HCT116 (cell line): ENCODE data around the gene CHD3. TPM values are rescaled to one million over a fixed set of nuclear protein-coding genes. Genes with fewer than 3 reads are reported as not detected.

Source experiments
- ATAC-seq: fragments of 200-7000 bp; cut with Tn5 transposase; 2 replicates; pipeline ENCODE4 v1.9.1; 2020; ENCODE audit warnings: mild to moderate bottlenecking, moderate library complexity
- BruUV-seq: library from RNA; stranded (reverse); fragments of 400-500 nt; replicated peaks from 2 replicates; lab custom pipeline; 2021; lab: Mats Ljungman, UMichigan
- CTCF ChIA-PET: fragments of 300-600 bp; sonication (Branson Sonifier 250); formaldehyde crosslinking; loops from one replicate; lab custom pipeline; 2021; ENCODE audit warnings: antibody characterized with exemption; lab: Charles Lee
- POLR2A ChIA-PET: fragments of 300-600, 350-600 bp; sonication (Branson Sonifier 250); formaldehyde crosslinking; loops from one replicate; lab custom pipeline; 2021; ENCODE audit warnings: antibody characterized with exemption; lab: Charles Lee
- RAD21 ChIA-PET, 2 experiments: fragments of 300-600 bp; sonication (Branson Sonifier 250); formaldehyde crosslinking; loops; one replicate each; lab custom pipeline; 2023; ENCODE audit warnings: low total read pairs in 2 of 2; ENCODE audit not compliant: uncharacterized antibody in 2 of 2, unreplicated experiment in 2 of 2, low non-redundant PET in 1 of 2; lab: Charles Lee
- DNase-seq: peaks from one replicate; pipeline ENCODE4 v3.0.0-alpha.2; 2010; ENCODE audit warnings: low read depth, low spot score
- H2AFZ ChIP-seq: fragments of 200-600 bp; shearing (Covaris generic), sonication (generic); 2 replicates; pipeline ENCODE4 v1.6.1; 2017; ENCODE audit warnings: low read depth, mixed run types, mixed read lengths, antibody characterized with exemption, low read length; ENCODE audit not compliant: poor library complexity, severe bottlenecking
- H3K27ac ChIP-seq: 2 replicates; pipeline ENCODE4 v1.5.1; 2012; ENCODE audit warnings: low read depth, low read length
- H3K27me3 ChIP-seq: fragments of 200-600 bp; sonication (generic); 2 replicates; pipeline ENCODE4 v1.6.1; 2016; ENCODE audit warnings: mixed run types, low read length, mixed read lengths; ENCODE audit not compliant: insufficient read depth
- H3K36me3 ChIP-seq, 2 experiments: fragments of 200-500 bp in 1 of 2; fragments of 200-600 bp in 1 of 2; sonication (Bioruptor generic) in 1 of 2; sonication (generic) in 1 of 2; 2 replicates each; pipeline versions ENCODE4 v1.5.1 to v1.6.1; 2014 to 2016; ENCODE audit warnings: low read length in 2 of 2, inconsistent platforms in 1 of 2, mixed read lengths in 1 of 2, mixed run types in 1 of 2; ENCODE audit not compliant: insufficient read depth in 2 of 2, control insufficient read depth in 1 of 2
- H3K4me1 ChIP-seq, 2 experiments: fragments of 200-600 bp in 1 of 2; sonication (generic) in 1 of 2; 2 replicates each; pipeline versions ENCODE4 v1.5.1 to v1.6.1; 2012 to 2017; ENCODE audit warnings: low read length in 2 of 2, inconsistent platforms in 1 of 2, mild to moderate bottlenecking in 1 of 2, mixed read lengths in 1 of 2, mixed run types in 1 of 2, moderate library complexity in 1 of 2; ENCODE audit not compliant: insufficient read depth in 2 of 2, control insufficient read depth in 1 of 2
- H3K4me2 ChIP-seq: fragments of 200-600 bp; sonication (generic); 2 replicates; pipeline ENCODE4 v1.6.1; 2017; ENCODE audit warnings: mixed run types, low read length, mixed read lengths
- H3K4me3 ChIP-seq, 2 experiments: fragments of 200-600 bp in 1 of 2; sonication (generic) in 1 of 2; replicated peaks in 1 of 2; 2 replicates each; pipeline ENCODE4 v1.5.1; 2011 to 2016; ENCODE audit warnings: low read length in 2 of 2, control low read depth in 1 of 2, low read depth in 1 of 2, mild to moderate bottlenecking in 1 of 2, mixed read lengths in 1 of 2, mixed run types in 1 of 2
- H3K79me2 ChIP-seq: fragments of 200-600 bp; sonication (generic); 2 replicates; pipeline ENCODE4 v1.6.1; 2017; ENCODE audit warnings: mild to moderate bottlenecking, mixed run types, low read length, moderate library complexity, mixed read lengths; ENCODE audit not compliant: insufficient read depth
- H3K9ac ChIP-seq: fragments of 200-600 bp; sonication (generic); 2 replicates; pipeline ENCODE4 v1.6.1; 2016; ENCODE audit warnings: low read length, mixed read lengths
- H3K9me2 ChIP-seq: fragments of 200-600 bp; sonication (generic), shearing (Covaris generic); 2 replicates; pipeline ENCODE4 v1.6.1; 2017; ENCODE audit warnings: mixed run types, mild to moderate bottlenecking, moderate library complexity; ENCODE audit not compliant: insufficient read depth
- H3K9me3 ChIP-seq, 2 experiments: fragments of 200-500 bp in 1 of 2; fragments of 200-600 bp in 1 of 2; sonication (Bioruptor generic) in 1 of 2; sonication (generic) in 1 of 2; 2 replicates each; pipeline ENCODE4 v1.6.1; 2014 to 2017; ENCODE audit warnings: low read length in 2 of 2, mixed read lengths in 2 of 2, inconsistent platforms in 1 of 2, low read depth in 1 of 2, mild to moderate bottlenecking in 1 of 2, mixed run types in 1 of 2, moderate library complexity in 1 of 2; ENCODE audit not compliant: control insufficient read depth in 1 of 2, insufficient read depth in 1 of 2
- H4K20me1 ChIP-seq: fragments of 200-600 bp; sonication (generic), shearing (Covaris generic); 2 replicates; pipeline ENCODE4 v1.6.1; 2017; ENCODE audit warnings: mixed run types, mild to moderate bottlenecking, moderate library complexity; ENCODE audit not compliant: insufficient read depth
- CBX3 ChIP-seq: IDR thresholded peaks from 2 replicates; pipeline ENCODE4 v1.6.1; 2012; ENCODE audit warnings: low read depth
- CTCF ChIP-seq, 3 experiments: fragments of 200-600 bp in 1 of 3; sonication (generic) in 1 of 3; IDR thresholded peaks in 2 of 3; conservative IDR thresholded peaks in 1 of 3; 2 replicates each; pipeline ENCODE4 v1.5.1; 2012 to 2017; ENCODE audit warnings: low read depth in 2 of 3, low read length in 2 of 3, antibody characterized with exemption in 1 of 3, borderline replicate concordance in 1 of 3, control low read depth in 1 of 3, mild to moderate bottlenecking in 1 of 3, mixed read lengths in 1 of 3, mixed run types in 1 of 3, moderate library complexity in 1 of 3; ENCODE audit not compliant: insufficient read depth in 1 of 3
- EGR1 ChIP-seq: IDR thresholded peaks from 2 replicates; pipeline ENCODE4 v1.6.1; 2012; ENCODE audit warnings: low read depth
- RAD21 ChIP-seq: IDR thresholded peaks from 2 replicates; pipeline ENCODE4 v1.6.1; 2012; ENCODE audit warnings: low read depth, mild to moderate bottlenecking
- TCF7L2 ChIP-seq: IDR thresholded peaks from 2 replicates; pipeline ENCODE4 v1.7.0; 2011; ENCODE audit warnings: borderline replicate concordance, inconsistent platforms; ENCODE audit not compliant: insufficient read depth, insufficient read length; ENCODE audit errors: extremely low read depth
- YY1 ChIP-seq: IDR thresholded peaks from 2 replicates; pipeline ENCODE4 v1.6.1; 2011; ENCODE audit warnings: low read length, low read depth, moderate library complexity, mild to moderate bottlenecking; ENCODE audit not compliant: insufficient replicate concordance; ENCODE audit errors: extremely low read depth
- ZBTB33 ChIP-seq: IDR thresholded peaks from 2 replicates; pipeline ENCODE4 v1.6.1; 2011; ENCODE audit warnings: mild to moderate bottlenecking, low read length, moderate library complexity; ENCODE audit not compliant: insufficient replicate concordance; ENCODE audit errors: extremely low read depth
- intact Hi-C: fragments of 100-400 bp; cut with micrococcal nuclease; formaldehyde crosslinking; loops from 2 replicates; pipeline ENCODE4 v1.10.0; 2022
- total RNA-seq: library from RNA; stranded (reverse); gene quantifications from one replicate; pipeline ENCODE4 v1.2.1, GENCODE V29; 2021; ENCODE audit not compliant: unreplicated experiment

The CHD3 gene
- total RNA-seq, 1 experiment from 2014 or later: 54.8 TPM

- Histone ChIP-seq H3K4me2 (peak overlapping the region; percentile 99), H3K9ac (peak overlapping the region; percentile 99), H3K9me3 (no peaks in the 10 kb centered on the region), H2AFZ (no peak overlapping the region), H3K4me3 (peak overlapping the region; percentile 92 to 94), H3K27ac (peak overlapping the region; percentile 97), H3K36me3 (peaks cover 0 to 21% of the 10 kb centered on the region in 2 experiments; a peak in 3 of 4 replicates), H3K27me3 (no peaks in the 10 kb centered on the region), H3K4me1 (peaks cover 30 to 42% of the 10 kb centered on the region in 2 experiments), H3K79me2 (peaks cover 61% of the 10 kb centered on the region), H4K20me1 (no peaks in the 10 kb centered on the region), H3K9me2 (no peaks in the 10 kb centered on the region)
- ATAC-seq: peak; percentile 38
- ChIA-PET POLR2A (interaction anchor here (1.4 to 3.7 kb wide), 5 partner anchors 8 to 157 kb away, joined by 5 to 45 read pairs (median 7); partner anchors contain the start of genes CYB5D1, KDM6B, NAA38 and TP53), CTCF (interaction anchor here (0.9 to 2.5 kb wide), 2 partner anchors 19 to 100 kb away, joined by 3 to 8 read pairs; no protein-coding TSS in a partner anchor), RAD21 (interaction anchor here in 1 of 2 experiments (1.9 kb wide), 1 partner anchor 19 kb away, joined by 4 read pairs; no protein-coding TSS in a partner anchor)
- DNase-seq: no peak
- TSS peak; percentile 16 for BruUV-seq
- intact Hi-C loops: loop anchor here (1.0 to 5.0 kb wide), 2 partner anchors 8 to 101 kb away; no protein-coding TSS in a partner anchor
- TF ChIP-seq CBX3: no peak
- TF ChIP-seq TCF7L2: peak; percentile 85
- TF ChIP-seq RAD21: no peak
- peak; percentile 6 for TF ChIP-seq ZBTB33
- no peak for TF ChIP-seq CTCF (IDR thresholded peaks at IDR 0.05 in 2 of 3, conservative IDR thresholded peaks at IDR 0.05 in 1 of 3; ENCODE audit: borderline replicate concordance in 1 of 3, insufficient read depth in 1 of 3, low read depth in 2 of 3, low read length in 2 of 3)
- TF ChIP-seq YY1: no peak
- no peak for TF ChIP-seq EGR1
Measured at GRCh38 chr17:7843536-7844291, 44.9 kb upstream of the CHD3 start.
